GM04504 (cell line): Measurements from ENCODE around the gene TRAF3IP3.
A peak's percentile ranks its signal among the peaks of the same experiment; 100 is the strongest.
"Not testable (repeated sequence)": the region's sequence is repeated elsewhere in the genome, so short reads cannot be mapped to it uniquely, and the experiment has no call there.

Experiments used
- DNase-seq: peaks from one replicate; pipeline ENCODE4 v3.0.0-alpha.2; 2012; ENCODE audit warnings: low read depth

Gene TRAF3IP3

GRCh38 chr1:209769171-209769904, 13.5 kb downstream of the TRAF3IP3 start:
- DNase-seq: peak; percentile 58

GRCh38 chr1:209769971-209770370, 14.1 kb downstream of the TRAF3IP3 start:
- no peak for DNase-seq

GRCh38 chr1:209770636-209771415, 15.0 kb downstream of the TRAF3IP3 start:
- no peak for DNase-seq

- DNase-seq: no peak
Observed at GRCh38 chr1:209772126-209772525, 16.3 kb downstream of the TRAF3IP3 start.

- DNase-seq: no peak
Observed at GRCh38 chr1:209774592-209774991, 18.7 kb downstream of the TRAF3IP3 start.

- DNase-seq: no peak
Observed at GRCh38 chr1:209775678-209776077, 19.8 kb downstream of the TRAF3IP3 start.

GRCh38 chr1:209777587-209777986, 21.7 kb downstream of the TRAF3IP3 start:
- no peak for DNase-seq

GRCh38 chr1:209778102-209778501, 22.2 kb downstream of the TRAF3IP3 start:
- no peak for DNase-seq

- no peak for DNase-seq
Observed at GRCh38 chr1:209780268-209780667, 24.4 kb downstream of the TRAF3IP3 start.

- no peak for DNase-seq
Observed at GRCh38 chr1:209783386-209783785, 27.5 kb downstream of the TRAF3IP3 start.

- peak; percentile 93 for DNase-seq
Observed at GRCh38 chr1:209784265-209785169, 28.7 kb downstream of the TRAF3IP3 start, which contains the start of gene C1orf74. TSS of gene C1orf74 (minus strand) at chr1:209784559. CDS start at chr1:209783634, 925 bp downstream.

GRCh38 chr1:209785592-209785991, 29.7 kb downstream of the TRAF3IP3 start:
- no peak for DNase-seq

- DNase-seq: no peak
Observed at GRCh38 chr1:209786146-209786545, 30.3 kb downstream of the TRAF3IP3 start.

GRCh38 chr1:209787551-209787950, 31.7 kb downstream of the TRAF3IP3 start:
- DNase-seq: no peak

- no peak for DNase-seq
Observed at GRCh38 chr1:209789245-209789644, 33.4 kb downstream of the TRAF3IP3 start.

GRCh38 chr1:209790286-209791193, 34.7 kb downstream of the TRAF3IP3 start:
- no peak for DNase-seq

- DNase-seq: no peak
Observed at GRCh38 chr1:209791920-209792319, 36.1 kb downstream of the TRAF3IP3 start.

- DNase-seq: not testable (repeated sequence)
Observed at GRCh38 chr1:209793711-209794110, 37.9 kb downstream of the TRAF3IP3 start.

GRCh38 chr1:209797978-209798639, 42.3 kb downstream of the TRAF3IP3 start:
- DNase-seq: no peak

- DNase-seq: no peak
Observed at GRCh38 chr1:209800984-209801834, 45.4 kb downstream of the TRAF3IP3 start.
